HepG2 (cell line): ENCODE data around the gene TEF. TPM values are rescaled to one million over a fixed set of nuclear protein-coding genes. Genes with fewer than 3 reads are reported as not detected.

Source experiments
- ATAC-seq: fragments of 200-7000 bp; cut with Tn5 transposase; 3 replicates; pipeline ENCODE4 v1.9.1; 2020; ENCODE audit warnings: mild to moderate bottlenecking, moderate library complexity
- BruUV-seq: library from RNA; stranded (reverse); fragments of 400-500 nt; replicated peaks from 2 replicates; lab custom pipeline; 2021; lab: Mats Ljungman, UMichigan
- CTCF ChIA-PET: fragments of 300-600 bp; formaldehyde crosslinking; extraction: SDS; loops from one replicate; lab custom pipeline; 2021; ENCODE audit warnings: low total read pairs, inconsistent platforms, low intra/inter-chr PET ratio; lab: Yijun Ruan, JAX
- POLR2A ChIA-PET: fragments of 350-600 bp; sonication (Branson Sonifier 250); formaldehyde crosslinking; loops from one replicate; lab custom pipeline; 2020; ENCODE audit warnings: antibody characterized with exemption, inconsistent platforms; lab: Yijun Ruan, JAX
- DNase-seq: peaks from one replicate; pipeline ENCODE4 v3.0.0-alpha.2; 2015; ENCODE audit warnings: low spot score
- FAIRE-seq: peaks from 3 replicates; lab custom pipeline; 2011; peaks lifted over from hg19 to GRCh38; lab: Jason Lieb, UNC
- H2AFZ ChIP-seq: one replicate; pipeline ENCODE4 v1.6.1; 2011; ENCODE audit warnings: low read length, inconsistent platforms
- H3K27ac ChIP-seq: fragments of 300-600 bp; 3 replicates; pipeline ENCODE4 v1.8.0; 2011; ENCODE audit warnings: mixed run types, mild to moderate bottlenecking, mixed read lengths, low read length, inconsistent platforms; ENCODE audit not compliant: insufficient read depth; ENCODE audit errors: extremely low read length
- H3K27me3 ChIP-seq, 2 experiments: fragments of 200-600 bp in 1 of 2; 2 replicates in 1 of 2; 3 replicates in 1 of 2; pipeline versions ENCODE4 v1.6.0 to v1.8.0; 2011; ENCODE audit warnings: low read length in 2 of 2, mild to moderate bottlenecking in 2 of 2, moderate library complexity in 2 of 2, inconsistent platforms in 1 of 2; ENCODE audit not compliant: insufficient read depth in 2 of 2, control insufficient read depth in 1 of 2
- H3K36me3 ChIP-seq, 2 experiments: fragments of 200-600 bp in 1 of 2; replicated peaks in 1 of 2; 2 replicates in 1 of 2; 3 replicates in 1 of 2; pipeline versions ENCODE4 v1.5.1 to v1.8.0; 2011; ENCODE audit warnings: low read length in 2 of 2, inconsistent platforms in 1 of 2; ENCODE audit not compliant: insufficient read depth in 2 of 2, control insufficient read depth in 1 of 2
- H3K4me1 ChIP-seq: 2 replicates; pipeline ENCODE4 v1.5.1; 2012; ENCODE audit warnings: low read length, inconsistent platforms; ENCODE audit not compliant: insufficient read depth
- H3K4me2 ChIP-seq: 2 replicates; pipeline ENCODE4 v1.6.0; 2011; ENCODE audit warnings: low read depth, low read length, inconsistent platforms
- H3K4me3 ChIP-seq, 3 experiments: fragments of 200-600 bp in 1 of 3; sonication (generic), shearing (Covaris generic) in 1 of 3; replicated peaks in 1 of 3; 2 replicates each; pipeline ENCODE4 v1.5.1; 2011 to 2016; ENCODE audit warnings: low read length in 3 of 3, inconsistent platforms in 2 of 3, low read depth in 2 of 3, mild to moderate bottlenecking in 2 of 3, control low read depth in 1 of 3, mixed read lengths in 1 of 3; ENCODE audit not compliant: insufficient read depth in 1 of 3
- H3K79me2 ChIP-seq: one replicate; pipeline ENCODE4 v1.6.1; 2011; ENCODE audit warnings: low read length, inconsistent platforms; ENCODE audit not compliant: insufficient read depth
- H3K9ac ChIP-seq: 2 replicates; pipeline ENCODE4 v1.6.0; 2011; ENCODE audit warnings: mild to moderate bottlenecking, low read depth, low read length, inconsistent platforms; ENCODE audit not compliant: insufficient read depth
- H3K9me3 ChIP-seq: 2 replicates; pipeline ENCODE4 v1.5.1; 2012; ENCODE audit warnings: mild to moderate bottlenecking, low read length
- H4K20me1 ChIP-seq: 2 replicates; pipeline ENCODE4 v1.6.0; 2011; ENCODE audit warnings: inconsistent platforms, mild to moderate bottlenecking, low read length, moderate library complexity; ENCODE audit not compliant: insufficient read depth
- ATF4 ChIP-seq, 2 experiments: fragments of 450-650 bp in 1 of 2; sonication (generic) in 1 of 2; formaldehyde crosslinking; IDR thresholded peaks; 2 replicates each; pipeline versions ENCODE4 v1.5.0 to v1.8.0; 2020 to 2022; ENCODE audit warnings: mild to moderate bottlenecking in 1 of 2, missing genetic modification reagents in 1 of 2
- HNF4G ChIP-seq, 2 experiments: sonication (generic) in 1 of 2; formaldehyde crosslinking in 1 of 2; IDR thresholded peaks; 2 replicates each; pipeline versions ENCODE4 v1.4.0 to v1.6.1; 2011 to 2020; ENCODE audit warnings: borderline replicate concordance in 2 of 2, low read depth in 2 of 2, mild to moderate bottlenecking in 2 of 2, low read length in 1 of 2, missing genetic modification reagents in 1 of 2, moderate library complexity in 1 of 2
- NR2F1 ChIP-seq, 2 experiments: fragments of 450-650 bp in 1 of 2; formaldehyde crosslinking in 1 of 2; IDR thresholded peaks; 2 replicates each; pipeline versions ENCODE4 v1.5.0 to v1.6.1; 2016 to 2020; ENCODE audit warnings: mild to moderate bottlenecking in 1 of 2, missing compliant biosample characterization in 1 of 2, missing genetic modification reagents in 1 of 2, moderate library complexity in 1 of 2
- PATZ1 ChIP-seq: sonication (generic); formaldehyde crosslinking; IDR thresholded peaks from 2 replicates; pipeline ENCODE4 v1.4.0; 2020; ENCODE audit warnings: missing genetic modification reagents
- PLRG1 ChIP-seq: fragments of 450-650 bp; conservative IDR thresholded peaks from 2 replicates; pipeline ENCODE4 v1.6.1; 2016
- RARA ChIP-seq: IDR thresholded peaks from 2 replicates; pipeline ENCODE4 v1.6.1; 2016; ENCODE audit warnings: missing genetic modification reagents, missing compliant biosample characterization
- RXRA ChIP-seq: sonication (generic); formaldehyde crosslinking; IDR thresholded peaks from 2 replicates; pipeline ENCODE4 v1.5.1; 2020; ENCODE audit warnings: missing genetic modification reagents
- RXRB ChIP-seq: IDR thresholded peaks from 2 replicates; pipeline ENCODE4 v1.6.1; 2016; ENCODE audit warnings: borderline replicate concordance, missing genetic modification reagents, missing compliant biosample characterization
- TFAP4 ChIP-seq: sonication (generic); IDR thresholded peaks from 2 replicates; pipeline ENCODE4 v1.6.1; 2016; ENCODE audit warnings: low read depth, borderline replicate concordance
- ZBTB7B ChIP-seq: sonication (generic); formaldehyde crosslinking; IDR thresholded peaks from 2 replicates; pipeline ENCODE4 v1.4.0; 2020; ENCODE audit warnings: missing genetic modification reagents
- ZFX ChIP-seq: sonication (generic); formaldehyde crosslinking; IDR thresholded peaks from 2 replicates; pipeline ENCODE4 v1.4.0; 2020; ENCODE audit warnings: mild to moderate bottlenecking, low read depth, missing genetic modification reagents, moderate library complexity
- ZMYM3 ChIP-seq: sonication (generic); formaldehyde crosslinking; IDR thresholded peaks from 2 replicates; pipeline ENCODE4 v1.5.1; 2020; ENCODE audit warnings: mild to moderate bottlenecking, missing genetic modification reagents
- ZNF264 ChIP-seq: sonication (generic); formaldehyde crosslinking; IDR thresholded peaks from 2 replicates; pipeline ENCODE4 v1.4.0; 2020; ENCODE audit warnings: missing genetic modification reagents
- ZNF362 ChIP-seq: sonication (generic); formaldehyde crosslinking; IDR thresholded peaks from 2 replicates; pipeline ENCODE4 v1.4.0; 2020; ENCODE audit warnings: missing genetic modification reagents, mild to moderate bottlenecking, borderline replicate concordance
- ZNF652 ChIP-seq: IDR thresholded peaks from 2 replicates; pipeline ENCODE4 v1.6.1; 2016; ENCODE audit warnings: low read depth, borderline replicate concordance
- ZNF773 ChIP-seq: sonication (generic); formaldehyde crosslinking; IDR thresholded peaks from 2 replicates; pipeline ENCODE4 v1.4.0; 2020; ENCODE audit warnings: missing genetic modification reagents, borderline replicate concordance
- WGBS: methylation state at CpG from one replicate; pipeline ENCODE4 v1.1.6; 2017; ENCODE audit warnings: low lambda C conversion rate; 5-methylcytosine and 5-hydroxymethylcytosine counted together
- in situ Hi-C: cut with HindIII; loops from 2 replicates; pipeline ENCODE4 v1.10.0; 2017; ENCODE audit warnings: low pct_unique_long_range_greater_than_20kb; ENCODE audit not compliant: extremely low pct_ligation_motif_present
- intact Hi-C: fragments of 100-400 bp; cut with micrococcal nuclease; formaldehyde crosslinking; loops from one replicate; pipeline ENCODE4 v1.10.0; 2022; ENCODE audit not compliant: unreplicated experiment
- polyA plus RNA-seq, 8 experiments: library from polyadenylated mRNA; depleted of rRNA in 3 of 8; stranded (reverse) in 7 of 8; unstranded in 1 of 8; fragments of >200 nt; fragmentation: Illumina TruSeq in 4 of 8; extraction: Trizol in 4 of 8; gene quantifications; 2 replicates each; pipeline versions ENCODE4 v1.2.1 to v1.2.3, GENCODE V29; 2011 to 2016; ENCODE audit warnings: low read depth in 4 of 8, missing spikeins in 1 of 8, mixed read lengths in 1 of 8; ENCODE audit not compliant: insufficient read depth in 1 of 8
- total RNA-seq, 5 experiments: library from RNA; depleted of rRNA; stranded (reverse); fragments of >200 nt; fragmentation: Illumina TruSeq; extraction: Trizol; gene quantifications; 2 replicates each; pipeline ENCODE4 v1.2.3, GENCODE V29; 2016; ENCODE audit warnings: low read depth in 1 of 5

Gene TEF
- total and polyA plus RNA-seq, 2 of the 13 experiments (the other 11 are each of a cell fraction or from before 2014, with no cell fraction given), result 7.6 to 11.2 TPM

- BruUV-seq, result no TSS peak
- Histone ChIP-seq H3K4me2 (peak overlapping the region; percentile 94), H3K4me3 (peak overlapping the region; percentile 15 to 65 (median 27); a peak in 5 of 6 replicates), H4K20me1 (no peaks in the 10 kb centered on the region), H2AFZ (no peak overlapping the region), H3K9me3 (no peaks in the 10 kb centered on the region), H3K9ac (no peak overlapping the region), H3K79me2 (no peaks in the 10 kb centered on the region), H3K27ac (no peak overlapping the region), H3K36me3 (no peaks in the 10 kb centered on the region), H3K4me1 (peaks cover 65% of the 10 kb centered on the region), H3K27me3 (no peaks in the 10 kb centered on the region; a peak in 1 of 5 replicates)
- intact Hi-C loops (loop anchor here (10.0 kb wide), 1 partner anchor 60 kb away; the partner anchor contains the start of gene ZC3H7B), in situ Hi-C loops (no loop called here)
- no peak for FAIRE-seq
- WGBS, result 1% methylated on average over 8 of the region's 8 CpGs
- ChIA-PET POLR2A (interaction anchor here (1.6 to 7.5 kb wide), 2 partner anchors 17 to 32 kb away, joined by 7 to 135 read pairs; partner anchors contain the start of gene TEF), CTCF (no interaction called here)
- peak; percentile 12; the same call in 2 of the 3 replicates for ATAC-seq
- DNase-seq, result no peak
- peak; percentile 47; the same call in 1 of the 2 replicates for TF ChIP-seq RXRA (CRISPR knock-in tag)
- peak; percentile 44; the same call in 1 of the 2 replicates for TF ChIP-seq ZBTB7B (CRISPR knock-in tag)
- peak; percentile 47; the same call in 1 of the 2 replicates for TF ChIP-seq RXRB (CRISPR knock-in tag)
- 0 out of 4 replicates have a peak, but pooled peaks of 1 of the 2 experiments have one; percentile 16 for TF ChIP-seq NR2F1 (CRISPR knock-in tag; IDR thresholded peaks at IDR 0.05)
- peak; percentile 60 for TF ChIP-seq RARA (CRISPR knock-in tag)
- TF ChIP-seq PATZ1, result peak; percentile 50; the same call in 1 of the 2 replicates
- peak; percentile 70; the same call in 1 of the 2 replicates for TF ChIP-seq TFAP4
- TF ChIP-seq ZNF362 (CRISPR knock-in tag), result peak; percentile 75; the same call in 1 of the 2 replicates
- no peak for TF ChIP-seq ZNF652
- peak; percentile 54 for TF ChIP-seq HNF4G (IDR thresholded peaks at IDR 0.05; ENCODE audit: borderline replicate concordance, low read depth, low read length)
- no peak for TF ChIP-seq HNF4G (CRISPR knock-in tag; IDR thresholded peaks at IDR 0.05; ENCODE audit: borderline replicate concordance, low read depth)
- no peak for TF ChIP-seq ZNF773 (CRISPR knock-in tag)
- no peak for TF ChIP-seq ATF4 (CRISPR knock-in tag; IDR thresholded peaks at IDR 0.05)
- TF ChIP-seq ZNF264 (CRISPR knock-in tag), result no peak
- TF ChIP-seq PLRG1, result no peak
- TF ChIP-seq ZFX (CRISPR knock-in tag), result 0 out of 2 replicates have a peak, but pooled peaks have one; percentile 19
- peak; percentile 26; the same call in 1 of the 2 replicates for TF ChIP-seq ZMYM3 (CRISPR knock-in tag)
Observed at GRCh38 chr22:41364955-41365354, 16.8 kb upstream of the TEF start.
